ENCODE measurements around the gene FBXO31. TPM values are rescaled to one million over a fixed set of nuclear protein-coding genes. Genes with fewer than 3 reads are reported as not detected.
A peak's percentile ranks its signal among the peaks of the same experiment; 100 is the strongest.
"Not testable (repeated sequence)": the region's sequence is repeated elsewhere in the genome, so short reads cannot be mapped to it uniquely, and the experiment has no call there.

FBXO31 gene
- total RNA-seq, 2 donors from 2014 or later, result 25.3 to 36.0 TPM

DNA sequence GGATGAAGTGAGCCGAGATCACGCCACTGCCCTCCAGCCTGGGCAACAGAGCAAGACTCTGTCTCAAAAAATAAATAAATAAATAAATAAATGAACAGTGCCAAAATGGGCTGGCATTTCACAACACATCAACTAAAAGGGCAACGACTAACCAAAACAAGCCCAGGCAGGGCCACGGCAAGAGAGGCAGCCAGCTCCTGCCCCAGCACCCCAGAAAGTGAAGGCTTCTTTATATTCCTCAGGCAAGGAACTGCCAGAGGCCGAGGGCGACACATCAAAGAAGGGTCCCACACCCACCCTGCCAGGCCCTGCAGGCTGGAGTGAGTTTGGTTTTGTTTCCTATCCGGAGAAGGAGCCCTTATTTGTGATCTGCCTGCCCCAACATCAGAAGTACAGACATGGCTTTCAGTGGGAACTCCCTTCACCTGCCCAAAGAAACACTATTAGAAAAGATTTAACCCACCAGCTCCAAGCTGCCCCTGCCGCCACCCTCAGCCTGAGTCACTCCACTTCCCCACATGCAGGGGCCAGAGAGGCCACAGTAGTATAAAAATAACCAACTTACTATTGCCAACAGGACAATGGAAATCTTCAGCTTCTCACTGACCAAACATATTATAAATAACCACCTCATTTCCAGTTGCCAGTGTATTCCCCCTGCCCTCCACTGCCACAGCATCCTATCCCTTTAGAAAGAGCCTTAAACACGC is 8.0 kb downstream of the FBXO31 start:
- H3K27ac Mint-ChIP-seq, result peak overlapping the region; percentile 29 to 69
- ATAC-seq (no peak), DNase-seq (ENCODE audit: low spot score in 2 of 2) (no peak)
- H3K36me3 Mint-ChIP-seq, result no peaks in the 10 kb centered on the region
- H3K9me3 Mint-ChIP-seq, result no peaks in the 10 kb centered on the region

DNA sequence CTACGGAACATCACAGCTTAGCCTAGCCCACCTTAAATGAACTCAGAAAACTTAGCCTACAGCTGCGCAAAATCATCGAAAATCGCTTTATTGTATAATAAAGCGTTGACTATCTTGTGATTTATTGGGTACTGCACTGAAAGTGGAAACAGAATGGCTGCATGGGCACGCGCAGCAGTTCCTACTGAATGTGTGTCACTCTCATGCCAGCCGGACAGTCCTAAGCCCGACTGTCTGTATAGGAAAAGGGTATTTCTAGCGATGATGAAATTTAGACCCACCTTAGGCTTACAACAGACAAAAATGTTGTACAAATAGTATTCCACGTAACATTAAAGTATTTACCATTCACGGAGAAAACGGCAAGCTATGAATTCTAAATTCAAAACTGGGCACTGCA is 9.3 kb downstream of the FBXO31 start:
- DNase-seq (ENCODE audit: low spot score in 2 of 2) (no peak), ATAC-seq (no peak)
- no peak overlapping the region for H3K27ac Mint-ChIP-seq
- no peaks in the 10 kb centered on the region for H3K9me3 Mint-ChIP-seq
- H3K36me3 Mint-ChIP-seq, result no peaks in the 10 kb centered on the region

DNA sequence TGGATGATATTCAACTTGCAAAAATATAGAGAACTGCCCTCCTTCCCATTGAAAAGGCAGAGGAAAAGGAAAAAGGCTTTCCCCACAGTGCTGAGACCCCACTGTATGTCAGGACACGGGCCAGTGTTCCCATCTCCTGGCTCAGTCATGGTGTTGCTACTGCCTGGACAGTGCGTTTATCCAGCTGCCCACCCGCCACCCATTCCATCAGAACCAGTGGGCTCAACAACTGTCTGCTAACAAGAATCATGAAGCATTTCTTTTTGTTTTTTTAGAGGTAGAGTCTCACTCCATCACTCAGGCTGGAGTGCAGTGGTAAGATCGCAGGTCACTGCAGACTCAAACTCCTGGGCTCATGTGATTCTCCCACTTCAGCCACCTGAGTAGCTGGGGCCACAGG is 11.3 kb downstream of the FBXO31 start:
- no peaks in the 10 kb centered on the region for H3K36me3 Mint-ChIP-seq
- H3K9me3 Mint-ChIP-seq, result no peaks in the 10 kb centered on the region
- ATAC-seq (no peak), DNase-seq (ENCODE audit: low spot score in 2 of 2) (no peak)
- H3K27ac Mint-ChIP-seq, result no peak overlapping the region

GRCh38 chr16:87371261-87371866 is 12.2 kb downstream of the FBXO31 start:
- H3K36me3 Mint-ChIP-seq, result no peaks in the 10 kb centered on the region
- ATAC-seq, result peak in 1 of 2 donors; percentile 54
- peak overlapping the region in 1 of 2 donors; percentile 37 for H3K27ac Mint-ChIP-seq
- H3K9me3 Mint-ChIP-seq, result no peaks in the 10 kb centered on the region
- DNase-seq (ENCODE audit: low spot score in 2 of 2), result no peak

DNA sequence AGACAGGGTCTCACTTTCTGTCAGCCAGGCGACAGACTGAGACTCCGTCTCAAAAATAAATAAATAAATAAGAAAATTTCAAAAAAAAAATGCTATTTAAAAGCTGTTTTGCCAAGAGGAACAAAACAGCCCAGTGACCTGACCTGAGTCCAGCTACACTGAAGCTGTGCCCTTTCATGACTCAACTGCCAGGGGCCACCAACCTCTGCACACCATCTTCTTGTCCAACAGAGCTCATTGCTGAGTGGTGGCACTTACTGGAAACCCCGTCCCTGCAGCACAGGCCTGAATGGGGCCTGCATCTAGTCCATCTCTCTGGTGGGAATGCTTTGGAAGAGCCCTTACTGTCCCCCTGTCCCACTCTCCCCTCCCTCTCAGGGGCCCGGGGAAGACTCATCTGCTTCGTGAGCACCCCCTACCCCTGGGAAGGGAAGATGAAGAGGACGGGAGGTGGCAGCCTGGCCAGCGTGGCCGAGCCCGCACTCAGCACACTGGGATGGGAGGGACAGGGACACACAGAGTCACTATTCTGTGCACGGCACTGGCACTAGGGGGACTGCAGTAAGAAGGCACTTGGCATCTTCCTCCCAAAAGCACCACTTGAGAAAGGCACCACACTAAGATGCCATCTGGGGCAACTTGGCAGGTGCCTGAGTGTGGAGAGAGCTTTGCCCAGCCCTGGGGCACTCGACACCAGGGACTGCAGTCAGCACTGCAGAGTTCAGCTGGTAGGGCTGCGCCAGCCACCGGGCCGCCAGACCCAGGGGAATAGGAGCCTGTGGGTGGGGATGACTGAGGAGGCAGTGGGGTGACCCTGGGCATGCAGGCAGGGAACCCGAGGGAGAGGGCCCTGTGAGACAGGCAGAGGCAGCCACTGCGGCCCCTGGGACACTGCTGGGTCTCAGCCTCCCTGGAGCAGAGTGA is 13.5 kb downstream of the FBXO31 start:
- no peak for ATAC-seq
- peak overlapping the region in 1 of 2 donors; percentile 55 for H3K27ac Mint-ChIP-seq
- no peak for DNase-seq (ENCODE audit: low spot score in 2 of 2)
- H3K36me3 Mint-ChIP-seq, result no peaks in the 10 kb centered on the region
- no peaks in the 10 kb centered on the region for H3K9me3 Mint-ChIP-seq

DNA sequence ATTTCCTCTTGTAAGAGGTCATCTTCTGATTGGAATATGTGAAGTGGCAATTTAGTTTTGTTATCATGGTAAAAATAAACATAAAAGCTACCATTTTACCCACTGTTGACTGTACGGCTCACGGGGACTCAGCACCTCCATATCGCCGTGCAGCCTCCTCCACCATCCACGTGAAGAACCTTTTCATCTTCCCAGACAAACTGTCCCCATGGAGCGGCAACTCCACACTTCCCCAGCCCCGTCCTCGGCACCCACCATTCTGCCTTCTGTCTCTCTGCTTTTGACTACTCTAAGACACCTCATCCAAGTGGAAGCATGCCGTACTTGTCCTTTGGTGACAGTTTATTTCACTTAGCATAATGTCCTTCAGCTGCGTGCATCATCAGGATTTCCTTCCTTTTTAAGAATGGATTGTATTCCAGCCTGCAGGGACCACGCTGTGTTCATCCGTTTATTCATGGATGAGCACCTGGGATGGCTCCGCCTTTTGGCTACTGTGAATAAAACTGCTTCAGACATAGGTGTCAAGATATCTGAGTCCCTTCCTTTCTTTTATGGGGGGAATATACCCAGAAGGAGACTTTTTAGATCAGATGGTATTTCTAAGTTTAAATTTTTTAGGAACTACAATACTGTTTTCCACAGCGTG is 14.3 kb downstream of the FBXO31 start:
- Mint-ChIP-seq H3K9me3 (no peaks in the 10 kb centered on the region), H3K36me3 (no peaks in the 10 kb centered on the region), H3K27ac (no peak overlapping the region)
- ATAC-seq (no peak), DNase-seq (ENCODE audit: low spot score in 2 of 2) (no peak)

- Mint-ChIP-seq H3K9me3 (no peaks in the 10 kb centered on the region), H3K27ac (peak overlapping the region; percentile 65 to 67), H3K36me3 (no peaks in the 10 kb centered on the region)
- peak in 1 of 2 donors; percentile 48 for ATAC-seq
- DNase-seq (ENCODE audit: low spot score in 2 of 2), result no peak
These were observed 15.4 kb downstream of the FBXO31 start for GRCh38 chr16:87368029-87368770.

- H3K36me3 Mint-ChIP-seq, result no peaks in the 10 kb centered on the region
- H3K27ac Mint-ChIP-seq, result peak overlapping the region; percentile 36 to 65
- no peak for ATAC-seq
- DNase-seq (ENCODE audit: low spot score in 2 of 2), result no peak
- no peaks in the 10 kb centered on the region for H3K9me3 Mint-ChIP-seq
These were observed 16.0 kb downstream of the FBXO31 start for GRCh38 chr16:87367529-87367928.

DNA sequence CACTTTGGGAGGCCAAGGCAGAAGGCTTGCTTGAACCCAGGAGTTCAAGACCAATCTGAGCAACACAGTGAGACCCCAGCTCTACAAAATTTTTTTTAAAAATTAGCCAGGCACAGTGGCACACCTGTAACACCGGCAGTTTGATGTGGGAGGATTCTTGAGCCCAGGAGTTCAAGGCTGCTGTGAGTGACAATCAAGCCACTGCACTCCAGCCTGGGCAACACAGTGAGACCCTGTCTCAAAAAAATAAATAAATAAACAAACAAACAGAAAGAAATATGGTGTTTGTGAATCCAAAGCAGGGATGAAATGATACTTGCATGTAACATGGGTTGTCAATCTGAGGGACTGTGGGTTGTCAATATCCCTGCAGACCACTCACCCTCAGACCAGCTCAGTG is 16.6 kb downstream of the FBXO31 start:
- ATAC-seq (no peak), DNase-seq (ENCODE audit: low spot score in 2 of 2) (no peak)

DNA sequence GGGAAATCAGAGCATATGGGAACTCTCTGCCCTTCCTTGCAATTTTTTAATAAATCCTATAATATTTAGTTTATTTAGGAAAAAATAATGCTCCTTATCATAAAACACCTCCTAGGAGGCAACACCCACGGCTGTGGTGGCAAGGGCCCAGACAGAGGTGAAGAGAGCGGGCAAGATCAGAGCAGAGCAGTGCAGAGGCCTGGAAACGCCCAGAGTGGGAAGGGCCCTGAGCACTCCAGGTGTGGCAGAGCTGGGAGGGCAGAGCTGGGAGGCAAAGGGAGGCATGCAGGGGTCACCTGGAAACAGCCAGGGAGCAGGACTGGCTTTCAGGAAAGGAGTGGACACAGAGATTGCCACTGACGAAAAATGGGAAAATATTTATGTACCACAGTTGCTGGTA is 17.3 kb downstream of the FBXO31 start:
- DNase-seq (ENCODE audit: low spot score in 2 of 2) (no peak), ATAC-seq (no peak)
- Mint-ChIP-seq H3K27ac (peak overlapping the region; percentile 69 to 72), H3K36me3 (no peaks in the 10 kb centered on the region), H3K9me3 (no peaks in the 10 kb centered on the region)

More for the DNA sequence above, 16.6 kb downstream of the FBXO31 start:
- H3K9me3 Mint-ChIP-seq, result no peaks in the 10 kb centered on the region
- H3K27ac Mint-ChIP-seq, result no peak overlapping the region
- no peaks in the 10 kb centered on the region for H3K36me3 Mint-ChIP-seq

- Mint-ChIP-seq H3K36me3 (no peaks in the 10 kb centered on the region), H3K27ac (peak overlapping the region; percentile 13 to 69), H3K9me3 (no peaks in the 10 kb centered on the region)
- DNase-seq (ENCODE audit: low spot score in 2 of 2) (no peak), ATAC-seq (no peak)
These were observed 18.4 kb downstream of the FBXO31 start for GRCh38 chr16:87365021-87365713.

DNA sequence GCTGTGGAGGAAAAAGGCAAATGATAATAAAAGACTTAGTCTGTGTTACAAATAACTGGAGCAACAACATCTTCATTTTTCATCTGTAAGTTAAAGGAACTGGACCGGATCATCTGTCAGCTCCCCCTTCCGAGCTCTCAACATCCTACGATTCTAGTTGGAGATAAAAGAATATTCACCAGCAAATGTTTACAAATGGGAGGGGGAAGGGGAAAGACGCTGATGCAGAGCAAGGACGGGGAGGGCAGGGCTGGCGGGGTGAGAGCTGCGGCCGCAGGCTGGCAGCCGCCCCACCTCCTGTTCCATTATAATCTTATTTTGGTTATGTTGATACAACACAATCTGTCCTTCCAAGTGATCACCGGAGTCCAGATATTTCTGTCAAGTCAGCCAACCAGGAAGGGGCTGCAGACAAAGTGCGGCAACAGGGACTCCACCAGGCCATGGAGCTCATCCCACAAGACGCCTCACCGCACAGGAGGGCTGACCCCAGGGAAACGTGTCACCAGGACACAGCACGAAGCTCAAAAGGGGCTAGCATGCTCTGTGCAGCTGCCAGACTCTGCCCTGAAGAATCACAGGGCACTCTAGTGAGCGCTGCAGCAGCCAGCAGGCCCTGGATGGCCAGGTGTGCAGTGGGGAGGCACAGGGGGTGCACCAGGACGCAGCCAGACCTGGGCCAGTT is 19.7 kb downstream of the FBXO31 start:
- H3K36me3 Mint-ChIP-seq, result peaks cover 0 to 5% of the 10 kb centered on the region in 2 donors
- DNase-seq (ENCODE audit: low spot score in 2 of 2) (no peak), ATAC-seq (peak in 1 of 2 donors; percentile 16)
- H3K27ac Mint-ChIP-seq, result peak overlapping the region; percentile 17 to 57
- no peaks in the 10 kb centered on the region for H3K9me3 Mint-ChIP-seq

GRCh38 chr16:87362828-87363559 is 20.6 kb downstream of the FBXO31 start:
- not testable (repeated sequence) for H3K36me3 Mint-ChIP-seq; ATAC-seq; H3K9me3 Mint-ChIP-seq; DNase-seq (ENCODE audit: low spot score in 2 of 2)
- H3K27ac Mint-ChIP-seq, result peak overlapping the region in 1 of 2 donors; percentile 17

- Mint-ChIP-seq H3K27ac (no peak overlapping the region), H3K9me3 (no peaks in the 10 kb centered on the region), H3K36me3 (peaks cover 0 to 5% of the 10 kb centered on the region in 2 donors)
- DNase-seq (ENCODE audit: low spot score in 2 of 2) (no peak), ATAC-seq (no peak)
These were observed 21.5 kb downstream of the FBXO31 start for GRCh38 chr16:87361916-87362619.

Measured in activated naive CD4-positive, alpha-beta T cell treated with anti-CD3 and anti-CD28 coated beads, Interleukin-2, amount 50 U/mL, for 72 hours (primary cell).